ENCODE measurements around the gene HNRNPUL1.
"Not testable (repeated sequence)": the region's sequence is repeated elsewhere in the genome, so short reads cannot be mapped to it uniquely, and the experiment has no call there.

HNRNPUL1 gene

DNA sequence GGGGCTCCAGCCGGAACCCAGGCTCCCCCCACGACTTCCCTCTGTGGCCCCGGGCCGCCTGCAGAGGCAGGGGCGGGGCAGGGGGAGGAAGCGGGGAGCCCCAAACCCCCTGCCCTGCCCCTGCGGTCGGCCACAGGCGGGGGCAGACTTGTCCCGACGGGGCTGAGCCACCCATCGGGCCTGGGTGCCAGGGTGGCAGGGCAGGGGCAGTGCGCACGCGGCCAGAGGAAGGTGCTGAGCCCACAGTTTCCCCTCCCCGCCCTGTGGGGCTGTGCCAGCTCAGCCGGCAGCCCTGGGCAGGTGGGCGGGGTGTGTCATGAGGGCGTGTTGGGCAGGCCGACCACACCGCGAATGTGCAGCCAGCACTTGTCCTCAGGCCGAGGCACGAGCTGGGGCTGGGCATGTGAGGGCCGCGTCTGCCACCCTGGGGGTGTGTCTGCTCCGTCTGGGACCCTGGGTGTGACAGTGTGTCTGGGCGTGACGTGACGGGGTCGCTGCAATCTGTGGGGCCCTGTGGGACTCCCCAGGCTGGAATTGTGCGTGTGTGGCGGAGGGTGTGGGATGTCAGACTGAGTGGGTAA lies 63.5 kb downstream of the HNRNPUL1 start:
- DNase-seq: peak; percentile 78

DNA sequence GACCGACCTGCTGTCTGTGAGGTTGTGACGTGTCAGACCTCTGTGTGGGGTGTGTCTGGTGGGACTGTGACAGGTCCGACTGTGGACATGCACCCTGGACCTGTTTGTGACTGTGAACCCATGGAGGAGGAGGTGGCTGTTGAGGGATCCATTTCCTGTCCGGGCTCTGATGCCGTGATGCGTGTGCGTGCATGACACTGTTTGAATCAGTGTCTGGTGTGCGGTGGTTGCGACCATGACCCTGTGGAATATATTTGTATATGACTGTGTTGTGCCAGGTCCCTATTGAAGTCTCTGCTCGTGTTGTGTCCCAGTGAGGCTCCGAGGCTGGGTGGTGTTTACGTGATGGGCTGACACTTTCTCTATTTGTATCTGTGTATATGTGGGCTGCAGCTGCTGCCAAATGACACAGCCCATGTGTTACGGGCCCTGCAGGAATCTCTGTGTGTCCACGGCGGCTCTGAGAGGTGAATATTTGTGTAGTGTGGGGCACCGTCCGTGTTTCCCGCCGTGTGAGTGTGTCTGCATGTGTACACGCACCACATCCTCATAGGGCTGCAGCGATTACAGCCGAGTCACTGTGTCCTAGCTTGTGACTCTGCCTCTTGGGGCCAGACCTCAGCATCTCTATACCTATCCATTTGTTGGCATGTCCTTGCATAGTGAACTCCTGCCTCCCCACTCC lies 64.1 kb downstream of the HNRNPUL1 start:
- no peak for DNase-seq

DNA sequence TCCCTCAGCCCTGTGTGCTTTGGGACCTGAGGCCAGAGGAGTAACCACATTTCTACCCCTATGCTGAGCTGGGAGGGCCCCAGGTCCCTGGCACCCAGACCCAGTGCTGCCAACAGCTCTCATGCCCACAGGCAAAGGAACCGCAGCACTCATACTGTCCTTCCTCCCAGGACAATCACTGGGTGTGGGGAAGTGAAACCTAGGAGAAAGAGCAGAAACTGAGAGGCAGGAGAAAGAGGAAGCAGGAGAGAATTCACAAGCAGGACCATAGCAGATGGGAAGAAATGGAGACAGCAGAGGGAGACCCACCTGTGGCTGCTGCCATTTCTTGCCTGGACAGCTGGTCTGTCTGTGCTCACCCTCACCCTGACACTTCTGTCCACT lies 64.7 kb downstream of the HNRNPUL1 start:
- DNase-seq: no peak

DNA sequence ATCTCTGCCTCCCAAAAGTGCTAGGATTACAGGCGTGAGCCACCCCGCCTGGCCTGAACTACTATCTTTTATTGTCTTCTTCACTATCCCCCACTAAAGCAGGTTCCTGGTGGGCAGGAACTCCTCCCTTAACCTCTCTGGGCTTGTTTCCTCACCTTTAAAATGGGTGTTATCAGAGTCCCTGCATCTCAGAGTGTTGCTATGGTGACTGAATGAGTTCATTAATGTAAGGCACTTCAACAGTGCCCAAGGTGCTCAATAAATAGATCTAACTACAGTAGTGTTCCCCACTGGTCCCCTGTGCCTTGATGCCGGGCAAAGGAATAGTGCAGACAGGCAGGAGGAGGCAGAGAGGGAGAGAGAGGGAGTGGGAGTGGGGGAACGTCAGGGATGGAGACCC lies 66.3 kb downstream of the HNRNPUL1 start:
- no peak for DNase-seq

DNA sequence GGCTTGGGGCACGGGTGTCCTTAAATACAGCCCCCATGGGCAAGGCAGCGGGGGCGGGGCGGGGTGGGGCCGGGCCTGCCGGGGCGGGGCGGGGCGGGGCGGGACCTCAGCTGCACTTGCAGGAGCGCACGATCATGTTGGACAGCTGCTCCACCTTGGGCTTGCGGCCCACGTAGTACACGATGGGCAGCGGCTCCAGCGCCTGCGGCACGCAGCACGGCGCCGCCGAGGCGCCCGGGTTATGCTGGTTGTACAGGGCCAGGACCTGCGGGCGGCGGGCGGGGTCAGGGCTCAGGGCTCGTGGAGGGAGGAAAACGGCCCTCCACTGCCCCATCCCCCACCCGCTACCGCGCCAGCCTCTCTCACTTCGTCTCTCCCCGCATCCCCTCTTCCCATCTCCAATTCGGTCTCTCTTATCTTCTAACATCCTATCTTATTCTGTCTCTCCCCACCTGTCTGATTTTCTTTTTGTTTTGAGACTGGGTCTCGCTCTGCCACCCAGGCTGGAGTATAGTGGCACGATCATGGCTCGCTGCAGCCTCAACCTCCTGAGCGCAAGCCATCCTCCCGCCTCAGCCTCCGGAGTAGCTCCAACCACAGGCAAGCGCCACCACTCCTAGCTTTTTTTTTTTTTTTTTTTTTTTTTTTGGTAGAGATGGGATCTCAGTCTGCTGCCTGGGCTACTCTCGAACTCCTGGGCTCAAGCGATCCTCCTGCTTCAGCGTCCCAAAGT lies 66.9 kb downstream of the HNRNPUL1 start:
- DNase-seq: no peak

DNA sequence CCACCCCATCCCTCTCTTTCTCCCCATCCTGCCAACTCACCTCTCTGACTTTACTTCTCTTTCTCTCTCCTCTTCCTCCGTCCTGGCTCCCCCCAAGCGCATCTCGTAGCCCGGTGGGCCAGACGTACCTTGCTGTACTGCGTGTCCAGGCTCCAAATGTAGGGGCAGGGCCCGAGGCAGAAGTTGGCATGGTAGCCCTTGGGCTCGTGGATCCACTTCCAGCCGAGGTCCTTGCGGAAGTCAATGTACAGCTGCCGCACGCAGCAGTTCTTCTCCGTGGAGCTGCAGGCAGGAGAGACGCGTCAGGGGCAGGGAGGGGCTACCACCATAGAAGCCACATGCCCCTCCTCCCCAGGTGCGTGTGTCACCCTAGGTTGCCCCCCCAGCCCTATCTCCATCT lies 67.8 kb downstream of the HNRNPUL1 start:
- DNase-seq: no peak

DNA sequence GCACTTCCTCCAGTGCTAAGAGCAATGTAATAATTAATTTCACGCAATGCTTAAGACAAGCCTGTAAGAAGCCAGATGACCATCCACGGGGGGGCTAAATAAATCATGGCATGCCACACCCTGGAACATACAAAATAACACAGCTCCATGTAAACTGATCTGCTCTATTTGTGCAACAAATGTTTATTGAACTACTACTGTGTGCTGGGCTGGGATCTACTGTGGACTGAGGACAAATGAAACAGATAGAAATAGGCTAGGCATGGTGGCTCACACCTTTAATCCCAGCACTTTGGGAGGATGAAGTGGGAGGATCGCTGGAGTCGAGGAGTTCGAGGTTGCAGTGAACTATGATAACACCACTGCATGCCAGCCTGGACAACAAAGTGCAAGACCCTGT lies 68.3 kb downstream of the HNRNPUL1 start:
- DNase-seq: no peak

DNA sequence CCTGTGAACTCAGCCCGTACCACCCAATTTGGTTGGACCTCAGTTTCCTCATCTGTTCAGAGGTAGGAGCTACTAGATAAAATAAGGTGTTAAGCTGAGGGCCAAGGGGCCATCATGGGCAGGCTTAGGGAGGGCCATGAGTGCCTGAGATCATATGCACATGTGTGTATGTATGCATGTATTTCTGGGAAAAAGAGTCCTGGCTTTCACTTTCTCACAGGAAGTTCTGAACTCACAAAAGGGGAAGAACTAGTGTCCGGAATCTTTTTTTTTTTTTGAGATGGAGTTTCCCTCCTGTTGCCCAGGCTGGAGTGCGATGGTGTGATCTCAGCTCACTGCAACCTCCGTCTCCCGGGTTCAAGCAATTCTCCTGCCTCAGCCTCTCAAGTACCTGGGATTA lies 70.6 kb downstream of the HNRNPUL1 start:
- DNase-seq: no peak

DNA sequence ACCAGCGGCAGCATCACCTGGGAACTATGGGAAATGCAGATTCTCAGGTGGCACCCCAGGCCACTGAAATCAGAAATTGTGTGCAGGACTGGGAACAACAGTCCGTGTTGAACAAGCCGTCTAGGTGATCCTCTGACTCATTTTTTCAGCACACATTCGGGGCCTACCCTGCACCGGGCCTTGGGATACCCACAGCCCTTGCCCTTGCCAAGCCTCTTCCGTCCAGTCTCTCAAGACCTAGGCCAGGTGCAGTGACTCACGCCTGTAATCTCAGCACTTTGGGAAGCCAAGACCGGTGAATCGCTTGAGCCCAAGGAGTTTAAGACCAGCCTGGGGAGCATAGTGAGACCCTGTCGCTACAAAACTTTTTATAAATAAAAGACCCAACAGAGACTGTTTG lies 71.3 kb downstream of the HNRNPUL1 start:
- DNase-seq: no peak

DNA sequence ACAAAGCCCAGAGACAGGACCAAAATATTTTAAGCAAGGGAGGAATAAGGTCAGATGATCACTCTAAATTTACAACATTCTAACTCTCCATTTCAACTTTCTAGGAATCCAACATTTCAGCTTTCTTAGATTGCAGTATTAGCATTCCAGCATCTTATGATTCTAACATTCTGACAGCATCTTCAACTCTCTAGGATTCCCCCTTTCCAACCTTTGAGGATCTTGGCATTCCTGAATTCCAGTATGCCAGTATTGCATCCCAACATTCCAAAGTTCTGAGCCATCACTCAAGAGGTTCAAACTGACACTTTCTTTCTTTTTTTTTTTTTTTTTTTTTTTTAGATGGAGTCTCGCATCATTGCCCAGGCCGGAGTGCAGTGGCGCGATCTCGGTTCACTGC lies 75.8 kb downstream of the HNRNPUL1 start:
- no peak for DNase-seq

DNA sequence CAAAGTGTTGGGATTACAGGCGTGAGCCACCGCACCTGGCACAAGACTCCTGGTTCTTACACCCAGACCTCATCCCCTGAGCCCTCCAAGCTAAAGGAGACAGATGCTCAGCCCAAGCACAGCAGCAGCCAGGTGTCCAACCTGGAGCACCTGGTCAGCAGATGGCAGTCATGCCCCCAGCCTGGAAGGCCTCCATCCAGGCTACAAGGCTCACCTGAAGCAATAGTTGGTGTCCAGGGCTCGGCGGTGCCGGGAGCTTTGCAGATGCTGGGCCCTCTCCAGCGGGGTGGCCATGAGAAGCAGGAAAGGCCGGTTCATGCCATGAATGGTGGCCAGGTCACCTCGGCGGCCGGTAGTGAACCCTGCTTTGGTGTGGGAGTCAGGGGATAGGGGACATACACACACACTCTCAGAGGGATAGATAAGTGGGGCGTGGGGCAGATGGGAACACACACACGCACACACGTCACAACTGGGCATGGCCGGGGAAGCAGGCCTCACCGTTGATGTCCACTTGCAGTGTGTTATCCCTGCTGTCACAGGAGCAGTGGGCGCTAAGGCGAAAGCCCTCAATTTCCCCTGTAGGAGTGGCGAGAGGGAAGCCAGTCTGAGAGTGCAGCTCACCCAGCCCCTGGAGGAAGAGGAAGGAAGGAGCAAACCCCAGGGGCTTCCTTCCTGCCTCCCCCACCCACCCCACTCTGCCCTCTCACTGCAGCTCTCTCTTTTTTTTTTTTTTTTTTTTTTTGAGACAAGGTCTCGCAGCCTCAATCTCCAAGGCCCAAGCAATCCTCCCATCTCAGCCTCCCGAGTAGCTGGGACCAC lies 77.7 kb downstream of the HNRNPUL1 start:
- DNase-seq: no peak

DNA sequence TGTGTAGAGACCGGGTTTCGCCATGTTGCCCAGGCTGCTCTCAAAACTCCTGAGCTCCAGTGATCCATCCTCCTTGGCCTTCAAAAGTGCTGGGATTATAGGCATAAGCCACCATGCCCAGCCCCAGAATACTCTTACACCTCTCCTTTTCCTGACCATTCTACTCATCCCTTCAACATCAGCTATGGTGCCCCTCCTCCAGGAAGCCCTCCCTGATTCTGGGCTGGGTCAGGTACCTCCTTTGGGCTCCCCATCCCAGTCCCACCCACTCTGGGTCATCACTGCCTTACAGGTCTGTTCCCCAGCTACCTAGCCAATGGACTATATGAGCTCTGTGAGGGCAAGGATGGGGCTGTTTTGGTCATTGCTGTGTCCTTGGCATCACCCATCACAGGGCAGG lies 80.0 kb downstream of the HNRNPUL1 start:
- no peak for DNase-seq

DNA sequence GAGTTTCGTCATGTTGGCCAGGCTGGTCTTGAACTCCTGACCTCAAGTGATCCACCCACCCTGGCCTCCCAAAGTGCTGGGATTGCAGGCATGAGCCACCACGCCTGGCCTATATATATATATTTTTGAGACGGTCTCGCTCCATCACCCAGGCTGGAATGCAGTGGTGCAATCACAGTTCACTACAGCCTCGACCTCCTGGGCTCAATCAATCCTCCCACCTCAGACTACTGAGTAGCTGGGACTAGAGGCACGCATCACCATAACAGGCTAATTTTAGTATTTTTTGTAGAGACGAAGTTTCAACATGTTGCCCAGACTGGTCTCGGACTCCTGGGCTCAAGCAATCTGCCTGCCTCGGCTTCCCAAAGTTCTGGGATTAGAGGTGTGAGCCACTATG lies 82.7 kb downstream of the HNRNPUL1 start:
- not testable (repeated sequence) for DNase-seq

DNA sequence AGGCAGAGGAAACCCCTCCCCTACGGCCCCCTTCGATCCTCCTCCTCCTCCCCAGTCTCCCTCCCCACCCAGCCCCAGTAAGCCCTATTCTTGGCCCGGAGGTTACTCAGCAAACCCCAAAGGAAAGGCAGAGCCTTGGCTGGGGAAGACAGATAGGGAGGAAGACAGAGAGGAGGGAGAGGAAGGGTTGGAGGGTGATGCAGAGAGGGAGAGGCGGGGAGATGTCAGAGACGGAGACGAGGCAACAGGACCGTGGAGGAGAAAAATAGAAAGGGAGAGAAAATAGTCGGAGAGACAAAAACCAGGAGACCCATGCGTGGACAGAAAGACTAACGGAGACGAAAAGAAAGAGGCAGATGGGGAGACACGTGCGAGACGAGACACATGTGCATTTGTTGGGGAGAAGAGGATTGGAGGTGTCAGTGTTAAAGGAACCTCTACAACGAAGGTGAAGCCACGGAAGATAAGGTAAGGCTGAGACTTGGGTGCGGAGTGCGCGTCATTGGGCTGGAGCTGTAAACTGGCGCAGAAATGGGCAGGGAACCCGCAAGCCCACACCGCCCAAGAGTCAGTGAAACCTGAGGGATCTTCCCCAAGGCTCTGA lies 86.7 kb downstream of the HNRNPUL1 start:
- no peak for DNase-seq

DNA sequence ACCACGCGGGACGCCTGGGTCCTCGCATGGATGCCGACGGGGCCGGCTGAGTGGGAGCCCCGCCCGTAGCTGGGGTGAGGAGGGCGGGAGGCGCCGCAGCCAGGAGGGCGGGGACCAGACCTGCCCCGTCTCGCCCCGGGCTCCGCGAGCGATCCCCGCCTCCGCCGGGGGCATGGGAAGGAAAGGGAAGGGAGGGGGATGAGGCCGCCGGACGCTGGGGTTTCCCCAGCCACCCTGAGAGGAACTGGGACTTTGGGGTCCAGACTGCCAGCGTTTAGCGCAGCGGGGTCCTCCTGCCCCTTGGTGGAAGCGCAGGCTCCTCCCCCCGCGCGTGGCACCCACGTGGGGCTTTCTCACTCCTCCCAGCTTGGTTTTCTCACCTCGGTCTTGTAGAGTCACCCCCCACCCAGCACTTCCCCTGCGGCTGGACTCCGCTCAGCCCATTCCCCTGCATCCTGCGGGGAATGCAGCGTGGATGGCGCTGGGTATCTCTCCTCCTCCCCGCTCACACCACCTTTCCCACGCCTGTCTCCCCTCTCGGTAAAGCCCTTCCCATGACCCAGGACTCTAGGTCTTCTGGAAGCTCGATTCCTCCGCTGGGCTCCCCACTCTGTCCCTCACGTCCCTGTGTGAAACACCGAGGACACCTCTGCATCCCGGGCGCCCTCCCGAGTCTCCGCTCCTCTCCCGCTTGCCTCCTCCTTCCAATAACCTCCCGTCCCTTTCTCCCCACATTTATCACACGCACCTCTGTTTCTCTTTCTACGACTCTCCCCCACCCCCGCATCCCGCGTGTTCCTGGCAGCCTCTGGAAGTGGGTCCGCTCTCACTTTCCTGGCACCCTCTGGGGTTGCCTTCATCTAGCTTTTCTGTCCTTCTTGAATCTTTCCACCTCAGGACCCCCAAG lies 87.4 kb downstream of the HNRNPUL1 start:
- DNase-seq: peak; percentile 82

DNA sequence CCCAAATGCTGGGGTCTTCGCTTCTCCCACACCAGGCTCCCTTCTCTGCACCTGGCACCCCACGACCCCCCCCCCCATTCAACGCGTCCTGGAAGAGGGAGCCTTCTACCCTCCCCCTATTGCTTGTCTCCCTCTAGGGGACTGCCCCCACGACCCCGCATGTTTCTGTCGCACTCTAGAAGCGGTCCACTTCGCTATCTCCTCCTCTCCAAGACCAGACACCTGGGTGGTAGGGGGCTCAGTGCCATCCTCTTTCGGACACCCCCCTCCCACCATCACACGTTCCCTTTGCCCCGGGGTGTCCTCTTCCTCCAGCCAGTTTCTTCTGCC lies 88.1 kb downstream of the HNRNPUL1 start:
- no peak for DNase-seq

DNA sequence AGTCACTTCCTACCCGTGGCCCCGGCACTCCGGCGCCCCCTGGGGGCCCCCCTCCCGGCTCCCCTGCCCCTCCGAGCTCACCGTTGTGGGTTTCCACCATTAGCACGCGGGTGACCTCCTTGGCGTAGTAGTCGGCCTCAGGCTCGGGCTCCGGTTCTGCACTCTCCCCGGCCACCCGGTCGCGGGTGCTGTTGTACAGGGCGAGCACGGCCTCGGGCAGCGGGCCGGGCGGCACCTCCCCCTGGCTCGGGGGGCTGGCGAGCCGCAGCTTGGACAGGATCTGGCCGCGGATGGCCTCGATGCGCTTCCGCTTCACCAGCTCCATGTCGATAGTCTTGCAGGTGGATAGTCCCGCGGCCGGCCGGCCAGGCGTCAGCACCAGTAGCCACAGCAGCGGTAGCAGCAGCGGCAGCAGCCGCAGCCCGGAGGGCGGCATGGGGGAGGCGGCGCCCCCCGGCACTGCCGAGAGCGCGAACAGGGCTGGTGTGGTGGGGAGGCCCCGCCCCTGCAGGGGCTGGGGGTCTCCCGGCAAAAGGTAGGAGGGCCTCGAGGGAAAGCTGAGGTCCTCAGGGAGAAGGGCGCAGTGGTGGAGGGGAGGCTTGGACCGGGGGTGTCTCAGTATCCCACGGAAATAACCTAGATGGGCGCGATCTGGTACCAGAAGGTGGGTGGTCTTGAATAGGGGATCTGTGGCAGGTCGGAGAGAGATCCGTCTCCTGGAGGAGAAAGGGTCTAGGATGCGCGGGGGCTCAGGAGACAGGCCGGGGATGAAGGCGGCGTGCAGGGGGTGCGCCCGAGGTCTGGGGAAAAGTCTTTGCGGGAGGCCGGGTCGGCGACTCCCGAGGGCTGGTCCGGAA lies 88.7 kb downstream of the HNRNPUL1 start:
- peak; percentile 72 for DNase-seq

DNA sequence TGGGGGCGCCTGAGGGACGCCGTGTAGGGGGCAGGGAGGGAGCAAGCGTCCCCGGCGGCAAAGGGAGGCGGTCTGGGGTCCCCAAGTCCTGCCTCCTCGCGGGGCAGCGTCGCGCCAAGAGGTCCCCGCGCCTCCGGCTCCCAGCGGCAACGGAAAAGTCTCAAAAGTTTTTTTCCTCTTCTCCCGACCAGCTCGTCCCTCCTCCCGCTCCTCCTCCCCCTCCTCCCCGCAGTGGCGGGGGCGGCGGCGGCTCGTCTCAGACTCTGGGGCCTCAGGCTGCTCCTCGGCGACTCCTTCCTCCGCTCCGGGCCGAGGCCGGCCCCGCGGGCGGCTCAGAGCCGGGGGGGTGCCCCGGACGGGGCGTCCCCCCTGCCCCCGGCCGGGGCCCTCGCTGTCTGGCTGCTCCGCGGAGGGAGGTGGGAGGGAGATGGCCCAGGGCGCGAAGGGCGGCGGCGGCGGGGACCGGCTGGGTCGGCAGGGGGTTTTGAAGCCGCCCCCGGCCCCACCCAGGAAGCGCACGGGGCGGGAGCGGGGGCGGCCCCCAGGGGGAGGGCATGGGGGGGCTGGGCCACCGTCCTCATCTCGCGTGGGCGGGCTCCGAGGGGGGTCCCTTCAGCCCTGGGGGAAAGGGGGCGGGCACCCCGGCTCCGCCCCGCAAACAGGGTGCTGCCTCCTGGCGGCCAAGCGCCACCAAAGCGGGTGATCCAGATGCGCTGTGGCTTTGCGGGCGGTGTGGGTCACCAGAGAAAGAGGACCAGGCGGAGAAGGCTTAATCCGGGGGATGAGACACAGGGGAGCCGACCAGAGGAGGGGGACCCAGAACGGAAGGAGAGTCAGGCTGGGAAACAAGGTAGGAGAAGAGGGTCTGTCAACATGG lies 89.5 kb downstream of the HNRNPUL1 start, which contains the start of gene TGFB1:
TSS of gene TGFB1 (minus strand) at position 457 of the 877 bp plus-strand sequence. CDS start 878 bp downstream, outside the sequence.
- DNase-seq: peak; percentile 94

DNA sequence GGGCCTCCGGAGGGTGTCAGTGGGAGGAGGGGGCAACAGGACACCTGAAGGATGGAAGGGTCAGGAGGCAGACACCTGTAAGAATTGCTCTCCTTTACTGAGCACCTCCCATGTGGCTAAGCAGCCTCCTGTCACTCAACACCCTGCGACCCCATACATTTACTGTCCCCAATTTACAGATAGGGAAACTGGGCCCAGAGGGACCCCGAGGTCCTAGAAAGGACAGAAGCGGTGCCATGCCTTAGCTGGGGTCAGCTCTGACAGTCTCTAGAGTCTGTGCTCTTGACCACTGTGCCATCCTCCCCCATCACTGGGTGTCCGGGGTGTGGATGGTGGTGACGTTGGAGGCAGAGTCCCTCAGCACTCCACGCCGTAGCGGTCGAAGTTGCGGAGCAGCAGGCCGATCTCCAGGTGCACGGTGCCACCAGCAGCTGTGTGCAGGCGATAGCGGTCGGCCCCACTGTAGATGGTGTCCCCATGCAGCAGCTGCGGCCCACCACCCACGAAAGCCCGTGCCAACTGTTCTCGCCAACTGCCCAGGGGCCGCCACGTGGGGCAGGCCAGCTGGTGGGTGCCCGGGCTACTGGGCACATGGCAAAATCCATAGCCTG lies 90.3 kb downstream of the HNRNPUL1 start:
- DNase-seq: no peak
